Spleen (tissue), 7 donors: Measurements from ENCODE around the gene NRG3.

Experiments
- POLR2A ChIP-seq, 3 donors: fragments of 450-650 bp; IDR thresholded peaks; one replicate each; pipeline ENCODE4 v1.5.1; 2017; ENCODE audit warnings: antibody characterized with exemption in 3 of 3, mild to moderate bottlenecking in 1 of 3
- POLR2AphosphoS5 ChIP-seq, 3 donors: sonication (generic); formaldehyde crosslinking; IDR thresholded peaks; one replicate each; pipeline ENCODE4 v1.5.1; 2017; ENCODE audit warnings: antibody characterized with exemption in 3 of 3
- TF ChIP-seq, protein P1 (sequence below), 11 experiments: fragments of 200-600 bp in 7 of 11; fragments of 450-650 bp in 4 of 11; sonication (generic) in 4 of 11; IDR thresholded peaks in 8 of 11; conservative IDR thresholded peaks in 3 of 11; 1 replicate in 7 of 11; 2 replicates in 4 of 11; pipeline versions ENCODE4 v1.4.0 to v1.8.0; 2016 to 2021; ENCODE audit warnings: antibody characterized with exemption in 11 of 11, inconsistent platforms in 4 of 11, mild to moderate bottlenecking in 1 of 11
- donor health status: DM: no; HTN: no; CAD: no; lungs with moderate emphysema.
- donor health status: DM: no; HTN: no; CAD: no.
- donor health status: DM: no; HTN: no; CAD: no.

DNA sequence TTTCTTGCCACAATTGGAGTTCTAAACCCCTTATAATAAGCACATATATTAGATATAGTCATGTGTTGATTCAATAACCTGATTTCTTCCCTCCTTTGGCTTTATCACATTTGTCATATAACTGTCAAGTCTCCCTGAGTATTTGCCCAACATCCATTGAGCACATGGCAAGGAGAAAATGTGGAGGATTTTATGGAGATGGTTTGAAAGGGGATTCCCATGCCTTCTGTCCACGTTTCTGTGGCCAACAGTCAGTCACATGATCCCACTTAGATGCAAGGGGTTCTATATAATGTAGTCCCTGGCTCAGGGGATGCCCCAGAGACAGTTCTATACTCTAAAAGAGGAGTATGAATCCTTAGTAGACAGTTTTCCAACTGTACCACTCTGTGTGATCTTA lies 577.7 kb downstream of the NRG3 start:
- TF ChIP-seq POLR2AphosphoS5 (IDR thresholded peaks at IDR 0.05) (no peak), POLR2A (IDR thresholded peaks at IDR 0.05) (no peak)
- TF ChIP-seq, protein P1, sequence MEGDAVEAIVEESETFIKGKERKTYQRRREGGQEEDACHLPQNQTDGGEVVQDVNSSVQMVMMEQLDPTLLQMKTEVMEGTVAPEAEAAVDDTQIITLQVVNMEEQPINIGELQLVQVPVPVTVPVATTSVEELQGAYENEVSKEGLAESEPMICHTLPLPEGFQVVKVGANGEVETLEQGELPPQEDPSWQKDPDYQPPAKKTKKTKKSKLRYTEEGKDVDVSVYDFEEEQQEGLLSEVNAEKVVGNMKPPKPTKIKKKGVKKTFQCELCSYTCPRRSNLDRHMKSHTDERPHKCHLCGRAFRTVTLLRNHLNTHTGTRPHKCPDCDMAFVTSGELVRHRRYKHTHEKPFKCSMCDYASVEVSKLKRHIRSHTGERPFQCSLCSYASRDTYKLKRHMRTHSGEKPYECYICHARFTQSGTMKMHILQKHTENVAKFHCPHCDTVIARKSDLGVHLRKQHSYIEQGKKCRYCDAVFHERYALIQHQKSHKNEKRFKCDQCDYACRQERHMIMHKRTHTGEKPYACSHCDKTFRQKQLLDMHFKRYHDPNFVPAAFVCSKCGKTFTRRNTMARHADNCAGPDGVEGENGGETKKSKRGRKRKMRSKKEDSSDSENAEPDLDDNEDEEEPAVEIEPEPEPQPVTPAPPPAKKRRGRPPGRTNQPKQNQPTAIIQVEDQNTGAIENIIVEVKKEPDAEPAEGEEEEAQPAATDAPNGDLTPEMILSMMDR (IDR thresholded peaks at IDR 0.05 in 8 of 11, conservative IDR thresholded peaks at IDR 0.05 in 3 of 11): no peak
